ENCODE measurements around the gene NOP56. TPM values are rescaled to one million over a fixed set of nuclear protein-coding genes. Genes with fewer than 3 reads are reported as not detected.

Gene NOP56
- total and polyA plus RNA-seq, 8 donors = 81.0 to 241 (median 206) TPM

DNA sequence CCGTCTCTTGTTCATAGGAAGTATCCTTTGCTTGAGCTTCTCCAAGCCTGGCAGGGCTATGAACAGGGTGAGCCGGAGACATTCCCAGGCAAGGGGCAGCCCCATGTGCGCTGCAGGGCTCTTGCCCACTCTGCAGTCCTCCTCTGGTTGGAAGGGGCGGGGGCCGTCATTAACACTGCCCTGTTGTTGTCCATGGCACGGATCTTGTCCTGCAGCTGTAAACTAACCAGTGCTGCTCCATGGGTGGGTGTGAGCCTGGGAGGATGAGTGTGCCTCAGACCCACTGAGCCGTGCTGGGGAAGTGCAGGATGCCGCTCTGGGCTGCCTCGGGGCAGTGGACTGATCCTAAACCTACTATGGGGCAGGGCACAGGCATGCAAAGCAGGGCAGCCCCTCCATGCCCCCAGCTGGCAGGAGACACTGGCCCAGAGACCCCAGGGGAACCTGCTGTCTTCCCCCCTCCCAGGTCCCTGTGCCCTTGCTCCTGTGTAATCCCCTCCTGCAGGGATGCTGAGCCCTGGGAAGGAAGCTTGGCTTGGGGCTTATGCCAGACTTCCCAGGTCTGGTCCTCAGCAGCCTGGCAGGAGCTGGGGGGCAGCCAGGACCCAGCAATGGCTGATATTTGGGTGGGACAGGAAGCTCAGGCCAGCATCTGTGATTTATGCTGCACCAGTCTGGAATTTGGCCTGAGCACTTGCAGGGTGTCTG, 48.6 kb downstream of the NOP56 start:
- H3K27me3 ChIP-seq = peaks cover 0 to 22% of the 10 kb centered on the region in 2 donors
- TF ChIP-seq, protein P1, sequence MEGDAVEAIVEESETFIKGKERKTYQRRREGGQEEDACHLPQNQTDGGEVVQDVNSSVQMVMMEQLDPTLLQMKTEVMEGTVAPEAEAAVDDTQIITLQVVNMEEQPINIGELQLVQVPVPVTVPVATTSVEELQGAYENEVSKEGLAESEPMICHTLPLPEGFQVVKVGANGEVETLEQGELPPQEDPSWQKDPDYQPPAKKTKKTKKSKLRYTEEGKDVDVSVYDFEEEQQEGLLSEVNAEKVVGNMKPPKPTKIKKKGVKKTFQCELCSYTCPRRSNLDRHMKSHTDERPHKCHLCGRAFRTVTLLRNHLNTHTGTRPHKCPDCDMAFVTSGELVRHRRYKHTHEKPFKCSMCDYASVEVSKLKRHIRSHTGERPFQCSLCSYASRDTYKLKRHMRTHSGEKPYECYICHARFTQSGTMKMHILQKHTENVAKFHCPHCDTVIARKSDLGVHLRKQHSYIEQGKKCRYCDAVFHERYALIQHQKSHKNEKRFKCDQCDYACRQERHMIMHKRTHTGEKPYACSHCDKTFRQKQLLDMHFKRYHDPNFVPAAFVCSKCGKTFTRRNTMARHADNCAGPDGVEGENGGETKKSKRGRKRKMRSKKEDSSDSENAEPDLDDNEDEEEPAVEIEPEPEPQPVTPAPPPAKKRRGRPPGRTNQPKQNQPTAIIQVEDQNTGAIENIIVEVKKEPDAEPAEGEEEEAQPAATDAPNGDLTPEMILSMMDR (IDR thresholded peaks at IDR 0.05) = no peak
- no peak overlapping the region for H3K27ac ChIP-seq
- H3K36me3 ChIP-seq = no peaks in the 10 kb centered on the region
- H3K4me3 ChIP-seq = no peak overlapping the region
- no peaks in the 10 kb centered on the region for H3K4me1 ChIP-seq
- DNase-seq = no peak
- H3K9me3 ChIP-seq = no peaks in the 10 kb centered on the region
- intact Hi-C loops (cut with DNase I) = no loop called here
- no peak for ATAC-seq

DNA sequence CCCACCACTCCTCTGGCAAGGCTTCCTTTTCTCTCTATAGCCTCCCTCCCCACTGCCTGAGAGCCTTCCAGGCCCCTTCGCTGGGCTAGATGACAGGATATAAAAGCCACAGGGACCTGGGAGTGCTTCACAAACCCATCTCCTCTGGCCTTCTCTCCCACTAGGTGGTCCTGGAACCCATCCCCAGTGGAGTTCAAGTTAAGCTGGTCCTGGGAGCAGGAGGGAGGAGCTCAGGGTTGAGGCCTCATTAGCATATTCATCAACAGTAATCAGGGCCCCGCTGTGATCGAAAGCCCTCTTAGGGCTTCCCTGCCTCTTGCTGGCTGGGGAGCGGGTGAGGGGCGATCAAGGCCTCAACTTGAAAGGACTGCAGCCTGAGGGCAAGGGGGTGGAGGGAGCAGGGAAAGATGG, 49.2 kb downstream of the NOP56 start:
- no peak for ATAC-seq
- no peaks in the 10 kb centered on the region for H3K36me3 ChIP-seq
- peaks cover 0 to 16% of the 10 kb centered on the region in 2 donors for H3K27me3 ChIP-seq
- intact Hi-C loops (cut with DNase I) = no loop called here
- DNase-seq = no peak
- H3K27ac ChIP-seq = no peak overlapping the region
- H3K9me3 ChIP-seq = no peaks in the 10 kb centered on the region
- TF ChIP-seq, protein P1 (IDR thresholded peaks at IDR 0.05) = no peak
- H3K4me1 ChIP-seq = no peaks in the 10 kb centered on the region
- no peak overlapping the region for H3K4me3 ChIP-seq

DNA sequence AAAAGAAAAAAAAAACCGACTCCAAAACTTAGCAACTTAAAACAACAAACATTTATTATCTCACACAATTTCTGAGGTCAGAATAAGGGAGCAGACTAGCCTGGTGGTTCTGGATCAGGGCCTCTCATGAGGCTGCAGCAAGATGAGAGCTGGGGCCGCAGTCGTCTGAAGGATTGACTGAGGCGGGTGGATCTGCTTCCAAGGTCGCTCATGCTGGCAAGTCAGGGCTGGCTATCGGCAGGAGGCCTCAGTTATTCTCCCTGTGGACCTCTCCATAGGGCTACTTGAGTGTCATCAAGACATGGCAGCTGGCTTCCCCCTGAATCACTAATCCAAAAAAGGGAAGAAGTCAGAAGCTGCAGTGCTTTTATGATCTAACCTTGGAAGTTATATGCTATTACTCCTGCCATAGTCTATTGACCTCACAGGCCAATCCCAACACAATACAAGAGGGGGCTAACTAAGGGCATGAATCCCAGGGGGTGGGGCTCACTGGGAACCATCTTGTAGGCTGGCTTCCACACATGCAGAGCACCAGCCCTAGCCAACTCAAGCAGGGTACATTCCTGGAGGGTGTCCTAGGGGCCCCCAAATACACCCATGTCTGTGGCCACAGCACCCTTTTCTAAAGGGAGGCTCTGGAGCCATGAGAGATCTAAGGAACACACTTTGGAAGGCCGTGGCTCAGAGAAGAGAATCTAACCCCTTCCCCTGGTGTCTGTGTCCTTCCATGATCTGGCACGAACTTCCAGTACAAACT, 51.5 kb downstream of the NOP56 start:
- H3K4me1 ChIP-seq = no peaks in the 10 kb centered on the region
- no peak for DNase-seq
- intact Hi-C loops (cut with DNase I) = no loop called here
- ATAC-seq = no peak
- peaks cover 0 to 7% of the 10 kb centered on the region in 2 donors for H3K27me3 ChIP-seq
- TF ChIP-seq, protein P1 (IDR thresholded peaks at IDR 0.05) = no peak
- H3K27ac ChIP-seq = no peak overlapping the region
- H3K36me3 ChIP-seq = no peaks in the 10 kb centered on the region
- H3K9me3 ChIP-seq = no peaks in the 10 kb centered on the region
- H3K4me3 ChIP-seq = no peak overlapping the region

DNA sequence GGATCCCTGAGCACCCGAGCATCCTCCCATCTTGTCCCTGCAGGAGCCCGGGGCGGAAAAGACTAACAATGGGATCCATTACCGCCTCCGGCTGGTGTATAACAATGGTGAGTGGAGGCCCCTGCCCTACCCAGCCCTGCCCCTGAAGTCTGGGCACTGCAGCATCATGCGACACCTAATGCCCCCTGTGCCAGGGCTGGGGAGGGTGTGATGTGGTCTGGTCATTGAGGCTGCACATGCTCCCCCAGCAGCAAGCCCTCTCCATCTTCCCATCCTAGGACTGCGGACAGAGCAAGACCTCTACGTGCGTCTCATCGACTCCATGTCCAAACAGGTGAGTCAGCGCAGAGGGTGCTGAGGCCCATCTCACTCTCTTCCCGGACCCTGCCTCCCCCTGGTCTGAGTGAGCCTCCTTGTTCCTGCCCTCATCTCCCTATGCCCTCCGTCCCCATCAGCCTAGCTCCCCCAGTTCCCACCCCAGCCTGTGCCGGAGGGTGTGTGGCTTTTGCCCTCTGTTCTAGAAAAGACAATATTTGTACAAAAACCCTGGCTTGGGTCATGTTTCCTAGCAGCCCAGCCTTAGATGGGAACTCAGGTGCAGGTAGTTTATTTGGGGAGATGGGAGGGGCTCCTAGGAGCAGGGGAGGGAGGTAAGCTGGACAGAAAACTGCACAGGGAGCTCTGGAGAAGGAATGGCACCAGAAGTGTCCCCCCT, 53.7 kb downstream of the NOP56 start:
- intact Hi-C loops (cut with DNase I) = no loop called here
- Histone ChIP-seq H3K4me1 (no peaks in the 10 kb centered on the region), H3K9me3 (no peaks in the 10 kb centered on the region), H3K27me3 (peaks cover 0 to 10% of the 10 kb centered on the region in 2 donors), H3K27ac (no peak overlapping the region), H3K36me3 (no peaks in the 10 kb centered on the region), H3K4me3 (no peak overlapping the region)
- DNase-seq = no peak
- TF ChIP-seq, protein P1 (IDR thresholded peaks at IDR 0.05) = no peak
- ATAC-seq = no peak

Data from left lung (tissue), 10 donors.